ENCODE results near the gene FAM163B. TPM values are rescaled to one million over a fixed set of nuclear protein-coding genes. Genes with fewer than 3 reads are reported as not detected.
"Not testable (repeated sequence)": the region's sequence is repeated elsewhere in the genome, so short reads cannot be mapped to it uniquely, and the experiment has no call there.

The FAM163B gene
- total RNA-seq, 6 donors from 2014 or later, result not detected

DNA sequence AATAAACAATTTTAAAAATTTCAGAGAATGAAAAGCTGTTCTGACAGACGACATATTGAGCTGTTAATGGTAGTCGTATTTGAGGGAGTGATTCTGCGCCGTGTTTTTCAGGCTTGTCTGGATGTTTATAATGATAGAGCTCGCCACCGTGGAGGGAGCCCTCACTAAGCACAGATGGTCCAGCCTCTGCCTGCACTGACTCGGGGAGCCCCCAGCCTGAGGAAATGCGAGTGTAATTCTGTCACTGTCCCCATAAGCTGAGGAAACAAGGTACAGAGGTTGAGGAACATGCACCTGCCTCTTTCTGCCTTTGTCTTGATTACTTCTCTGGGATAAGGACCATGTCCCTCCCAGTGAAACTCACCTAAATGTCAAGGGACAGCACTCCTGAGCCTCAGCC is 19.6 kb upstream of the FAM163B start:
- no peak for ATAC-seq (ENCODE audit: low FRiP score in 2 of 2)
- H3K27me3 ChIP-seq, result no peaks in the 10 kb centered on the region

GRCh38 chr9:133627341-133627740 is 18.2 kb upstream of the FAM163B start:
- Histone ChIP-seq H3K4me1 (no peaks in the 10 kb centered on the region), H3K9me3 (peaks cover 0 to 9% (median 8%) of the 10 kb centered on the region in 4 donors), H3K27me3 (no peaks in the 10 kb centered on the region), H3K4me3 (no peak overlapping the region), H3K27ac (no peak overlapping the region), H3K36me3 (no peaks in the 10 kb centered on the region)
- ATAC-seq (ENCODE audit: low FRiP score in 2 of 2), result no peak
- no peak for DNase-seq
- WGBS, 2 donors, result 76 to 87% methylated on average over 3 of the region's 3 CpGs
- TF ChIP-seq POLR2A (IDR thresholded peaks at IDR 0.05) (no peak), EP300 (IDR thresholded peaks at IDR 0.05) (no peak), POLR2AphosphoS5 (IDR thresholded peaks at IDR 0.05) (no peak)
- TF ChIP-seq, protein P1, sequence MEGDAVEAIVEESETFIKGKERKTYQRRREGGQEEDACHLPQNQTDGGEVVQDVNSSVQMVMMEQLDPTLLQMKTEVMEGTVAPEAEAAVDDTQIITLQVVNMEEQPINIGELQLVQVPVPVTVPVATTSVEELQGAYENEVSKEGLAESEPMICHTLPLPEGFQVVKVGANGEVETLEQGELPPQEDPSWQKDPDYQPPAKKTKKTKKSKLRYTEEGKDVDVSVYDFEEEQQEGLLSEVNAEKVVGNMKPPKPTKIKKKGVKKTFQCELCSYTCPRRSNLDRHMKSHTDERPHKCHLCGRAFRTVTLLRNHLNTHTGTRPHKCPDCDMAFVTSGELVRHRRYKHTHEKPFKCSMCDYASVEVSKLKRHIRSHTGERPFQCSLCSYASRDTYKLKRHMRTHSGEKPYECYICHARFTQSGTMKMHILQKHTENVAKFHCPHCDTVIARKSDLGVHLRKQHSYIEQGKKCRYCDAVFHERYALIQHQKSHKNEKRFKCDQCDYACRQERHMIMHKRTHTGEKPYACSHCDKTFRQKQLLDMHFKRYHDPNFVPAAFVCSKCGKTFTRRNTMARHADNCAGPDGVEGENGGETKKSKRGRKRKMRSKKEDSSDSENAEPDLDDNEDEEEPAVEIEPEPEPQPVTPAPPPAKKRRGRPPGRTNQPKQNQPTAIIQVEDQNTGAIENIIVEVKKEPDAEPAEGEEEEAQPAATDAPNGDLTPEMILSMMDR (IDR thresholded peaks at IDR 0.05), result no peak

More for the DNA sequence above, 19.6 kb upstream of the FAM163B start:
- Histone ChIP-seq H3K9me3 (peaks cover 0 to 9% (median 8%) of the 10 kb centered on the region in 4 donors), H3K4me1 (peaks cover 0 to 4% (median under 1%) of the 10 kb centered on the region in 4 donors), H3K36me3 (no peaks in the 10 kb centered on the region), H3K27ac (no peak overlapping the region), H3K4me3 (no peak overlapping the region)
- DNase-seq, result no peak
- TF ChIP-seq EP300 (IDR thresholded peaks at IDR 0.05), result no peak
- TF ChIP-seq POLR2AphosphoS5 (IDR thresholded peaks at IDR 0.05), result no peak
- TF ChIP-seq POLR2A (IDR thresholded peaks at IDR 0.05), result no peak
- TF ChIP-seq, protein P1 (IDR thresholded peaks at IDR 0.05), result no peak
- 80 to 81% methylated on average over 8 of the region's 8 CpGs for WGBS, 2 donors

GRCh38 chr9:133626008-133626407 is 16.8 kb upstream of the FAM163B start:
- not testable (repeated sequence) for H3K9me3 ChIP-seq; ATAC-seq (ENCODE audit: low FRiP score in 2 of 2); H3K4me3 ChIP-seq; H3K4me1 ChIP-seq; H3K27me3 ChIP-seq; H3K36me3 ChIP-seq; DNase-seq; H3K27ac ChIP-seq

GRCh38 chr9:133622555-133622954 is 13.4 kb upstream of the FAM163B start:
- 50 to 53% methylated on average over 3 to 5 of the region's 5 CpGs for WGBS, 2 donors
- no peaks in the 10 kb centered on the region for H3K27me3 ChIP-seq
- no peak for TF ChIP-seq POLR2A (IDR thresholded peaks at IDR 0.05)
- TF ChIP-seq, protein P1 (IDR thresholded peaks at IDR 0.05), result no peak
- TF ChIP-seq POLR2AphosphoS5 (IDR thresholded peaks at IDR 0.05), result no peak
- TF ChIP-seq EP300 (IDR thresholded peaks at IDR 0.05), result no peak
- no peaks in the 10 kb centered on the region for H3K36me3 ChIP-seq
- ATAC-seq (ENCODE audit: low FRiP score in 2 of 2) (no peak), DNase-seq (no peak)
- no peak overlapping the region for H3K27ac ChIP-seq
- H3K4me1 ChIP-seq, result peaks cover 0 to 5% (median 0%) of the 10 kb centered on the region in 4 donors
- H3K4me3 ChIP-seq, result no peak overlapping the region
- H3K9me3 ChIP-seq, result peaks cover 0 to 9% (median 8%) of the 10 kb centered on the region in 4 donors

DNA sequence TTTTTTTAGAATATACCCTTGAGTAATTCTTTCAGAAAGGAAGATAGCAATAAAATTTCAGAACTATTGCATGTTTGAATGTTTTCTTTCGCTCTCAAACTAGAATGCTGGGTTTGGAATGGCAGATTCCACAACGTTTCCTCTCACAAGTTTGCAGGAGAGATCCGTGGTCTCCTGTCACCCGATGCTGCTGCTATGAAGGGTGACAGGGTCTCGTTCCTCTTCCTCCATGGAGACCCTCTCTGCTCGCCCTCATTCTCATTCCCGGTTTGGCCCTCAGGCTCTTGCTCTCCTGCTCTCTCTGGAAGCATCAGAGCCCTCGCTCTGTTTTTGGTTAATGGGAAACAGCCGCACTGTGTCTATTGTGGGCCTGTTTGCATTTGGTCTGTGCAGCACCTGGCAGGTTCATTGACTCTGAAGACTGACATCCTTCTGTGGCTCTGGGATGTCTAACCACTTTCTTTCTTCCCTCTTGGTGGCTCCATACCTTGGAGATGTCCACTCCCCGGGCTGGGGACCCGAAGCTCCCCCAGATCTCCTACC is 12.6 kb upstream of the FAM163B start:
- ATAC-seq (ENCODE audit: low FRiP score in 2 of 2), result no peak
- H3K4me1 ChIP-seq, result peaks cover 0 to 5% (median 0%) of the 10 kb centered on the region in 4 donors
- no peaks in the 10 kb centered on the region for H3K36me3 ChIP-seq
- H3K27me3 ChIP-seq, result peaks cover 0 to 3% (median 0%) of the 10 kb centered on the region in 4 donors
- peaks cover 0 to 9% (median 8%) of the 10 kb centered on the region in 4 donors for H3K9me3 ChIP-seq
- no peak overlapping the region for H3K27ac ChIP-seq
- no peak for TF ChIP-seq POLR2AphosphoS5 (IDR thresholded peaks at IDR 0.05)
- TF ChIP-seq POLR2A (IDR thresholded peaks at IDR 0.05), result no peak
- TF ChIP-seq, protein P1 (IDR thresholded peaks at IDR 0.05), result no peak
- no peak for TF ChIP-seq EP300 (IDR thresholded peaks at IDR 0.05)
- DNase-seq, result no peak
- H3K4me3 ChIP-seq, result no peak overlapping the region
- WGBS, 2 donors, result 70 to 76% methylated on average over 11 of the region's 11 CpGs
